HFF-Myc (cell line): ENCODE data around the gene RAB40B.

Experiments
- DNase-seq: peaks from one replicate; pipeline ENCODE4 v3.0.0-alpha.2; 2011; ENCODE audit warnings: low read depth; ENCODE audit errors: extremely low read depth
- H3K4me3 ChIP-seq: replicated peaks from 2 replicates; pipeline ENCODE4 v1.5.1; 2011; ENCODE audit warnings: low read depth, mild to moderate bottlenecking, control low read depth, low read length
- TF ChIP-seq, protein P1 (sequence below): IDR thresholded peaks from 2 replicates; pipeline ENCODE4 v1.5.1; 2012; ENCODE audit warnings: mild to moderate bottlenecking, low read depth, low read length, control low read depth; ENCODE audit errors: missing control alignments

RAB40B gene

DNA sequence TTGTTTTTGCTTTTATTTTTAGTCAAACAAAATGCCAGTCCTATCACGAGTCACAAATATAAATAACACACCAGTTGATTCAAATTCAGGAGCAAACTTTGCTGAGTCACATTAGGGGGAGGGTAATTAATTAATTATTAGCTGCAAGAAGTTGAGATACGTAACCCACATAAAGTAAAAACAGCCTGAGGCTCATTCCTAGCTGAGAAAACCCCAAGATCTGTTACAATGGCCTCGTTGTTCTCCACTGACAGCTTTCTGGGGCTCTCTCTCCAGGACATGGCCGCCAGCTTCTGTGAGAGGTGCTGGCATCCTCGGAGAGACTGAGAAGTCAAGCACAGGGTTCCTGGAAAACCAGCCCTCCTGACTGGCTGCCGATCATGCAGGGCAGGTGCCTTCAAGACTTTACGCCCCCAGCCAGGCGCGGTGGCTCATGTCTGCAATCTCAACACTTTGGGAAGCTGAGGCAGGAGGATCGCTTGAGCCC, 11.1 kb downstream of the RAB40B start:
- H3K4me3 ChIP-seq = no peak overlapping the region
- DNase-seq = no peak
- TF ChIP-seq, protein P1, sequence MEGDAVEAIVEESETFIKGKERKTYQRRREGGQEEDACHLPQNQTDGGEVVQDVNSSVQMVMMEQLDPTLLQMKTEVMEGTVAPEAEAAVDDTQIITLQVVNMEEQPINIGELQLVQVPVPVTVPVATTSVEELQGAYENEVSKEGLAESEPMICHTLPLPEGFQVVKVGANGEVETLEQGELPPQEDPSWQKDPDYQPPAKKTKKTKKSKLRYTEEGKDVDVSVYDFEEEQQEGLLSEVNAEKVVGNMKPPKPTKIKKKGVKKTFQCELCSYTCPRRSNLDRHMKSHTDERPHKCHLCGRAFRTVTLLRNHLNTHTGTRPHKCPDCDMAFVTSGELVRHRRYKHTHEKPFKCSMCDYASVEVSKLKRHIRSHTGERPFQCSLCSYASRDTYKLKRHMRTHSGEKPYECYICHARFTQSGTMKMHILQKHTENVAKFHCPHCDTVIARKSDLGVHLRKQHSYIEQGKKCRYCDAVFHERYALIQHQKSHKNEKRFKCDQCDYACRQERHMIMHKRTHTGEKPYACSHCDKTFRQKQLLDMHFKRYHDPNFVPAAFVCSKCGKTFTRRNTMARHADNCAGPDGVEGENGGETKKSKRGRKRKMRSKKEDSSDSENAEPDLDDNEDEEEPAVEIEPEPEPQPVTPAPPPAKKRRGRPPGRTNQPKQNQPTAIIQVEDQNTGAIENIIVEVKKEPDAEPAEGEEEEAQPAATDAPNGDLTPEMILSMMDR = no peak

DNA sequence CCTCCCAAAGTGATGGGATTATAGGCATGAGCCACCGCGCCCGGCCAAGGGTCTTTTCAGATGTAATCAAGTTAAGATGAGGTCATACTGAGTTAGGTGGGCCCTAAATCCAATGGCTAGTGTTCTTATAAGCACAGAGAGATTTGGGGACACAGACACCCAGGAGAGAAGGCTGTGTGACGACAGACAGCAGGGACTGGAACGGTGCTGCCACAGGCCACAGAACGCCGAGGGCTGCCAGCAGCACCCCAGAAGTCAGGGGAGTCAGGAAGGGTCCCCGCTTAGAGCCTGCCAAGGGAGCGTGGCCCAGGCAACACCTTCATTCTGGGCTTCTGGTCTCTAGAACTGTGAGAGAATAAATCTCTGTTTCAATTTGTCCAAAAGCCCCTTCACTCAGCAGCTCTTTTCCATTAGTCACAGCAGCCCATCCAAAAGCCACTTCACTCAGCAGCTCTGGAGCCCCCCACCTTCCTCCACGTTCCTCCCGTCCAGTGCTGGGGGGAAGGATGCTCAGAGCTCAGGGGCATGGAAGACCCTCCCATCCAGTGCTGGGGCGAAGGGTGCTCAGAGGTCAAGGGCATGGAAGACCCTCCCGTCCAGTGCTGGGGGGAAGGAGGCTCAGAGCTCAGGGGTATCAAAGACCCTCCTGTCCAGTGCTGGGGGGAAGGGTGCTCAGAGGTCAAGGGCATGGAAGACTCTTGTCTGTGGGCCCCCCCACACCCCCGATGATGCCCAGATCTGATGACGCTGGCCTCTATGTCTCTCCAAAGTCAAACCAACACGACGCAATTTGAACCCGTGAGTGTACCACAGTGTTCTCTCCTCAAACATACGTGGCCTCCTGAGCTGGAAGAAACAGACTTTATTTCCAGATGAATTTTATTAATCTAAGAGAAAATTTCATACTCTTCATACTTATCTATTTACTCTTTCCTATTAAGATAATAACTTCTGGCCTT, 11.9 kb downstream of the RAB40B start:
- DNase-seq = no peak
- H3K4me3 ChIP-seq = no peak overlapping the region
- TF ChIP-seq, protein P1 = no peak

DNA sequence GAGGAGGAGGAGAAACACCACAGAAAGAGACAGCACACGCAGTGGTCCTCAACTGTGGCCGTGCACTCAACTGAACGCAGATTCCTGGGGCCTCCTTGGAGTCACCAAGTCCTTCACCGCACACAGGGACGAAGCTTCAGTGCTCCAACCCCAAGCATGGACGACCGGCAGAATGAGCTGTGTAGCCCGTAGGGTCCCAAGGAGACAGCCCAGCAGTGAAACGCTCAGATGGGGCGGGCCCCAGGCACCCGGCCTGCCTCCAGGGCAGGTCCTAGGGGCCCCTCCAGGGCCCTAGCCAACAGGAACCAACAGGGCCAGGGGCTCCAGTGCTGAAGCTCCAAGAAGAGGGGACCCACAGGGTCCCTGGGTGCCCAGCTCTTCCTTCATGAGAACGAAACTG, 13.2 kb downstream of the RAB40B start:
- TF ChIP-seq, protein P1 = no peak
- no peak overlapping the region for H3K4me3 ChIP-seq
- DNase-seq = no peak

DNA sequence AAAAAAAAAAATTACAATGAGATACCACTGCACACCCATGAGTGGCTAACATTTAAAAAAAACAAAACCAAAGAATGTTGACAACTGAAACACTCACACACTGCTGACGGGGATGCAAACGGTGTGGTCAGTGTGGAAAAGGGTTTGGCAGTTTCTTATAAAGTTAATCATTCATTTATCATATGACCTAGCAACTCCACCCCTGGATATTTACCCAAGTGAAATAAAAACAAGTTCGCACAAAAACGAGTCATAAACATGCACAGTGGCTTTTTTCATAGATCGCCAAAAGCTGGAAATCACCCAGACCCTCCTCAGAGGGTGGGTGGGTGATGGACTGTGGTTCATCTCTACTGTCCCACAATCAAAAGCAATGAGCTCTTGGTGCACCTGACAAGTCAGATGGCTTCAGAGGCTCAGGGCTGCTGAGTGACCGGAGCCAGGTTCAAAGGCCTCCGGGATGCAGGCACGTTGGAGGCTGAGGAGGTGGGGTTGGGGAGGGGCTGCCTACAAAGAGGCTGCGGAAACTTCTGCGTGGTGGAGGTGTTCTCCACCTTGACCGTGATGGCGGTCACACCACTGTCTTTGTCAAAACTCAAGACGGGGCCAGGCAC, 14.2 kb downstream of the RAB40B start:
- H3K4me3 ChIP-seq = no peak overlapping the region
- no peak for DNase-seq
- TF ChIP-seq, protein P1 = no peak

DNA sequence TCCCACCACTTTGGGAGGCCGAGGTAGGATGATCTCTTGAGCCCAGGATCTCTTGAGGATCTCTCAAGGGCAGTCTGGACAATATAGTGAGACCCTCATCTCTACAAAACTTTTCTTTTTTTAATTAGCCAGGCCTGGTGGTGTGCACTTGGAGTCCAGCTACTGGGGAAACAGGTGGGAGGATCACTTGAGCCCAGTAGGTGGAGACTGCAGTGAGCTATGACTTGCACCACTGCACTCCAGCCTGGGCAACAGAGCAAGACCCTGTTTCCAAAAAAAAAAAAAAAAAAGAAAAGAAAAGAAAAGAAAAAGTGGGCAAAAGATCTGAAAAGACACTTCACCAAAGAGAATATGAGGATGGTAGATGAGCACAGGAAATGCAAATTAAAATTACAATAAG, 15.0 kb downstream of the RAB40B start:
- TF ChIP-seq, protein P1 = no peak
- H3K4me3 ChIP-seq = no peak overlapping the region
- no peak for DNase-seq

DNA sequence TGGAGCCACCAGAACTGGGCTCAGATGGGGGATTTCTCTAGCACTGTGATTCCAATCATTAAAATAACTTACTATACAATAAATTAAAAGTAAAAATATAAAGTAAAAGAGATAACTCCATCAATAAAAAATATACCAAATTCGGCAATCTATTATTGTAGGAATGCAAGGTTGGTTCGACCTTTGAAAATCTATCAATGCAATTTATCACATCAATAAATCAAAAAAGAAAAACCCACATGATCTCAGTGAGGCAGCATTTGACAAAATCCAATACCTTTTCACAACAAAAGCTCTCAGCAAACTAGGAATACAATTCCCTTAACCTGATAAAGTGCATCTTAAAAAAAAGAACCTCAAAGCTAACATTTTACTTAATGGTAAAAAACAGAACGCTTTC, 17.0 kb downstream of the RAB40B start:
- no peak for DNase-seq
- TF ChIP-seq, protein P1 = no peak
- no peak overlapping the region for H3K4me3 ChIP-seq
